Activated T-helper 1 cell treated with anti-CD3 and anti-CD28 coated beads, Interleukin-2, amount 50 U/mL, for 16 hours (primary cell): ENCODE results near the gene YIF1A.
A peak's percentile ranks its signal among the peaks of the same experiment; 100 is the strongest.
"Not testable (repeated sequence)": the region's sequence is repeated elsewhere in the genome, so short reads cannot be mapped to it uniquely, and the experiment has no call there.

Source experiments
- DNase-seq, 2 donors: peaks; one replicate each; pipeline ENCODE4 v3.0.0-alpha.2; 2020; ENCODE audit warnings: low read depth in 1 of 2, low spot score in 1 of 2

Gene YIF1A

DNA sequence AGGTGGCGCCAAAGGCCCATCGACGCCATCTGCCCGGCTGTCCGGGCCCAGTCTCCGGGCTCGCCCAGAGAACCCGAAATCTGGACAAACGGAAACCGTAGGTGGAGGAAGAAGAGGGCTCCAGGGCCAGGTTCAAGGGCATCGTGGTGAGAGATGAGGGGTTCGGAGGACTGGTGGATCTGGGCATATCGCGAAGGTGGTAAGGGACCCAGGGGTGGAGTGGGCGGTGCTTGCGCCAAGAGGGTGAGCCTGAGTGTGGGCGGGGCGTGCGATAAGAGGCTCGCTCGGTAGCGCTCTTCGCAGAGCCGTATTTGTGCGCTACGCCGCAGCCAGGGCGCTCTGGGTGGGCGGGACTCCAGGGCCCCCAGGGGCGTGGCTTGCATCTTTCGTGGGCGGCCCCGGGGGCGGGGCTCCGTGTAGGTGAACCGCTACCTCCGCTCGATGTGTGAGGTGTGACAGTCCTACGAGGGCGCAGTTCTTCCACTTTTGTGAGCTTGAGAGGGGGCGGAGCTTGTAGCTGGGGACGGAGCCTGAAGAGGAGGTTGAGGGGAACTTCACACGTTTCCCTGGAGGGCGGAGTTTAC is 23.1 kb upstream of the YIF1A start:
- DNase-seq = peak; percentile 79 to 97

DNA sequence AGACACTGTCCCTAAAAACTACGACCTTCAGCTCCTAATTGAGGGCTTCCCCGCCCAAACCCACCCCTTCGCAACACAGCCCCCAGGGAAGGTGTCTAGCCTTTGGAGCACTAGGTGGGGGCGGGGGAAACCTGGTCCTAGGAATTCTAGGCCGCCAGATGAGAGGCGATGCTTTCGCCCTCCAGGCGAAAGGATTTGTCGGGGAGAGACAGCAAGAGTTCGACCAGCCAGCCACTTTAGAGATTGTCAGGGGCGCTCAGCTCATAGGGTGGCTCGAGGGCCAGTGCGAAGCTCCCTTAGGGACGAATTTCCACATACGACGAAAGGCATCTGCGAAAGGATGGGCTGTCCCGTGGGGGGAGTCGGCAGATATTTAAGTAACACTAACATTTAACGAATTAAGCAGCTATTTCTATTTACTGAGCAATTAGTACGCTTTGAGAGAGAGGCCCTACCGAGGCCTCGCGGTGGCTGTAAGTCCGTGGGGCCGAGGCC is 22.6 kb upstream of the YIF1A start:
- no peak for DNase-seq

DNA sequence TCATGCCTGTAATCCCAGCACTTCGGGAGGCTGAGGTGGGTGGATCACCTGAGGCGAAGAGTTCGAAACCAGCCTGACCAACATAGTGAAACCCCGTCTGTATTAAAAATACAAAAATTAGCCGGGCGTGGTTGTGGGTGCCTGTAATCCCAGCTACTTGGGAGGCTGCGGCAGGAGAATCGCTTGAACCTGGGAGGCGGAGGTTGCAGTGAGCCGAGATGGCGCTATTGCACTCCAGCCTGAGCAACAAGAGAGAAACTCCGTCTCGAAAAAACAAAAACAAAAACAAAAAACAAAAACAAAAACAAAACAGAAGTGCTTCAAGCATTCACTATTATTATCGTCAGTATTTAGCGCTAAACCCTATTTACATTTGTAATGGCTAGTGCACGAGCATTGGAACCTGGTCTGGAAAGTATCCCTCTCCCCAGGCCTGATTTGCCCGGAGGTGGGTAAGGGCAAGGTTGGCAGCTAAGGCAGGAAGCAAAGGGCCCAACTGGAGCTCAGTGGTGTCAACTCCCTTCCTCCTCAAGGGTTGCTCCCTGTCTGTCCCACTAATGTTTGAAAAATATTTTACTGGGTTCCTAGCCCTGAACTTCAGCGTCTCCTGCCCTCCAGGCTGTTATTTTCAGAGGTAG is 22.0 kb upstream of the YIF1A start:
- not testable (repeated sequence) for DNase-seq

DNA sequence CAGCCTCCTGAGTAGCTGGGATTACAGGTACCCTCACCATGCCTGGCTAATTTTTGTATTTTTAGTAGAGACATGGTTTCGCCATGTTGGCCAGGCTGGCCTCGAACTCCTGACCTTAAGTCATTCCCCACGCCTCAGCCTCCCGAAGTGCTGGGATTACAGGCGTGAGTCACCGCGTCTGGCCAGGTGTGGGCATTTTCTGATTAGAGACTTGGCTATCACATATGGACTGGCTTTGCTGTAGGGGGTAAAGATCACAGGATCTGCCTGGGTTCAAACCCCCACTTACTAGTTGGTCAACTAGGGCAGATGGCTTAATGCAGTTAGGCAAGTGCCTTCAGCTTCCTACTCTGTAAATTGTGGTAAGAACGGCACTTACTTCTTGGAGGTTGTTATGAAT is 21.4 kb upstream of the YIF1A start:
- no peak for DNase-seq

DNA sequence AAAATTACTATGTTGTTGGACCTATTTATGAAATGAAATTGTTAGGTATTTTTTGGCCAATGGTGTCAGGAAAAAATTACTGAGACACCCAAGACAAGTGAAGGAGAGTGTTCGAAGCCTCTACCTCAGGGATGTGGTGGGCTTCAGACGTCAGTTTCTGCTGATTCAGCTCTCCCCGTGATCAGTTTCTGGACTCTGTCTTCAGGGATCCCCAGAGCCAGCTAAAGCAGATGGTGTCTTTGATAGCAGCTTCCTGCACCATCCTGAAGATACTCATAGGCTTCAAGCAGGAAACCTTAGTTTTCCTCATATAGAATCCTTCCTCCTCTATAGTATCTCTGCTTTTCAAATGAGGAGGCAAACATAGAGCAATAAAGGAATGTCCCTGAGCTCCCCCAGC is 20.5 kb upstream of the YIF1A start:
- no peak for DNase-seq

DNA sequence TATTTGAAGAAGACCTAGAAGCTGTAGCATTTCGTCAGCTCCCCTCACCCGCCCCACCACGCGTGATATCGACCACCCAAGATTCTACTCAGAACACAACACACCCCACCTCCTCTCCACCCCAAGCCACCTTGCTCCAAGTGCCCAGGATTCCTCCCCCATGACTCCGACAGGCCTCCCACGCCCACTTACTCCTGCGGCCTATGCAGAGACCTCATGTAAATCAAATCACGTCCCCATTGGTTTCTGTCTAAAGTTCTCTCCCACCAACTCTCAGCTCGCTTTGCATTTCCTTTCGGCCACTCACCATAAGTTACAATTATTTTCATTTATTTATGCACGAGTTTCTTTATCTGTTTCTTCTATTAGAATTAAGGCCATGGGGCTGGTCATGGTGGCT is 13.7 kb upstream of the YIF1A start:
- DNase-seq = no peak

DNA sequence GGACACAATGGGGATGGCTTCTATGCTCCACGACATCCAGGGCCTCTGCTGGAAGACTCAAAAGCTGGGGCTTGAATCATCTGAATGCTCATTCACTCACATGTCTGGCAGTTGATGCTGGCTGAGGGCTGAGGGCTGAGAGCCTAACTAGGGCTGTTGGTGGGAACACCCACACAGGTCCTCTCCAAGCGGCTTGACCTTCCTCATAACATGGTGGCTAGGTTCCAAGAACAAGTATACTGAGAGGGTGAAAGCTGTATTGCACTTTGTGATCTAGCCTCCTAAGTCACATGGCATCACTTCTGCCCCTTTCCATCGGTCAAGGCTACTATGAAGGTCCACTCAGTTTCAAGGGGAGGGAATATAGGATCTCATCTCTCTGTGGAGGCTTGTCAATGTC is 10.2 kb upstream of the YIF1A start:
- DNase-seq = no peak

DNA sequence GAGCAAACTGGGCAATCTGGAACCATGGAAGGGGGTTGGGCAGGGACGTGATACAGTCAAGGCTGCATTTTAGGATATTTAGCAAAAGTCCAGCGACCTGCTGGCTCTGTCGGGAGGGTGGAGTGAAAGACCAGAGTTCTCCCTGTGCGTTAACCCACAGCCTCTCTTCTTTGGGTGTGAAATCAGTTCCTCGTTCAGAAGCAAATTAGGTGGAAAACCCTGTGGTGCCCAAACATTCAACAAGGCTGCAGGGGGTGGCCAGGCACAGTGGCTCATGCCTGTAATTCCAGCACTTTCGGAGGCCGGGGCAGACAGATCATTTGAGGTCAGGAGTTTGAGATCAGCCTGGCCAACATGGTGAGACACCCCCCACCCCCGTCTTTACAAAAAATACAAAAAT is 8.7 kb upstream of the YIF1A start:
- no peak for DNase-seq

DNA sequence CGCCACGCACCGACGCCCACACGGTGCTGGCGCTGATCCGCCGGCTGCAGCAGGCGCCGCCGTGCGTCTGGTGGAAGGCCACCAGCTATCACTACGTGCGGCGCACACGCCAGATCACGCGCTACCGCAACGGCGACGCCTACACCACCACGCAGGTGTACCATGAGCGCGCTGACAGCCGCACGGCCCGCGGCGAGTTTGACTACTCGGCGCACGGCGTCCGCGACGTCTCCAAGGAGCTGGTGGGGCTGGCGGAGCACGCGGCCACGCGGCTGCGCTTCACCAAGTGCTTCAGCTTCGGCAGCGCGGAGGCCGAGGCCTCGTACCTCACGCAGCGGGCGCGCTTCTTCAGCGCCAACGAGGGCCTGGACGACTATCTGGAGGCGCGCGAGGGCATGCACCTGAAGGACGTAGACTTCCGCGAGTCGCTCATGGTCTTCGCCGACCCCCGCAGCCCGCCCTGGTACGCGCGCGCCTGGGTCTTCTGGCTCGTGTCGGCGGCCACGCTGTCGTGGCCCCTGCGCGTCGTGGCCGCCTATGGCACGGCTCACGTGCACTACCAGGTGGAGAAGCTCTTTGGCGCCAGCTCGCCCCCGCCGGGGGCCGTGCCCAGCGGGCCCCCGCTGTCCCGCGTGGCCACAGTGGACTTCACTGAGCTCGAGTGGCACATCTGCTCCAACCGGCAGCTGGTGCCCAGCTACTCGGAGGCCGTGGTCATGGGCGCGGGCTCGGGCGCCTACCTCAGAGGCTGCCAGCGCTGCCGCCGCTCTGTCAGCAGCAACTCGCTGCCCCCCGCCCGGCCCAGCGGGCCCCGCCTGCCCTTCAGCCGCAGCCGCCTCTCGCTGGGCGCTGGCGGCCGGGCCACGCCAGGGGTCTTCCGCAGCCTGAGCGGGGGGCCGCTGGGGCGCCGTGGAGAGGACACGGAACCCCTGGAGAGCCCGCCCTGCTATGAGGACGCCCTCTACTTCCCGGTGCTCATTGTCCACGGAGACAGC is 6.0 kb upstream of the YIF1A start:
- DNase-seq = no peak

DNA sequence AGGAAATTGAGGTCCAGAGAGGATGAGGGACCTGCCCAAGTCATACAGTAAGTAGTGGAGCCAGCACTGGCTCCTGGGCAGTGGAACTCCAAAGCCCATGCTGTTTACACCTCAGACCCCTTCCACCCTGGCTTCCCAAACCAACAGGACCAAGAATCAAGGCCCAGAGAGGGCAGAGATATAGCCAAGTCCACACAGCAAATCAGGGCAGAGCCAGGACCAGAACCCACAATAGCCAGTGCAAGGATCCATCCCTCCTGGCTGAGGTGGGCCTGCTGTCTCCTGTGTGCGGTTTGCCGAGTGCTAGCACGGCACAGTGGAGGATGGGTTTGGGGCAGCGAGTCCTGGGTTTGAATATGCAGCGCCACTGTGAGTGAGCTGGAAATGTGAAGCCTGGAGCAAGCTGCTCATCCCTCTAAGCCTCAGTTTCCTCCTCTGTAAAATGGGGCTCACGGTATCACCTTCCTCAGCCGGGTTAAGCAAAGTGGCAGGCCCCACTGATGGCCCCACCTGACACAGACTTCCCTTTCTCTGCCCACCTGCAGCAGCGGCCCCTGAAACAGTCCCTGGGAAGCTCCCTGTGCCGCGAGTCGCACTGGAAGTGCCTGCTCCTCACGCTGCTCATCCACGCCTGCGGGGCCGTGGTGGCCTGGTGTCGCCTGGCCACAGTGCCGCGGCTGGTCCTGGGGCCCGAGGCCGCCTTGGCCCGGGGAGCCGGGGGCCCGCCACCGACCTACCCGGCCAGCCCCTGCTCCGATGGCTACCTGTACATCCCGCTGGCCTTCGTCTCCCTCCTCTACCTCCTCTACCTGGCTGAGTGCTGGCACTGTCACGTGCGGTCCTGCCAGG is 5.1 kb upstream of the YIF1A start:
- DNase-seq = no peak

DNA sequence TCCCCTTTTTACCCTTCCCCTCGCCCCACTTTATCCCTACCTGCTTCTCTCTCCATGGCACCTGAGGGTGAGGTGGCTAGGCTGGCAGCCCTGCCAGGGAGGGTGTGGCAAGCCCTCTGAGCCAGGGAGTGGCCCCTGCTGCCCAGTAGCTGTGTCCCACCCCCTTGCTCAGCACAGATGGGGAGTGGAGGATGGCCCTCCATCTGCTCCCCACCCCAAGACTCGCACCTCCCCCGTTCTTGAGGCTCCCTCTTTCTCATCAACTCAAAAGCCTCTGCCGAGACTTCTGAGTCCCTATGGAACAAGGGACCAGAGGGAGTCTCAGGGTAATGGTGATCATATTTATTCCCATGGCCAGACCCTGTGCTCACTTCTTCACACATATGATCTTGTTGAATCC is 4.4 kb upstream of the YIF1A start:
- DNase-seq = no peak

DNA sequence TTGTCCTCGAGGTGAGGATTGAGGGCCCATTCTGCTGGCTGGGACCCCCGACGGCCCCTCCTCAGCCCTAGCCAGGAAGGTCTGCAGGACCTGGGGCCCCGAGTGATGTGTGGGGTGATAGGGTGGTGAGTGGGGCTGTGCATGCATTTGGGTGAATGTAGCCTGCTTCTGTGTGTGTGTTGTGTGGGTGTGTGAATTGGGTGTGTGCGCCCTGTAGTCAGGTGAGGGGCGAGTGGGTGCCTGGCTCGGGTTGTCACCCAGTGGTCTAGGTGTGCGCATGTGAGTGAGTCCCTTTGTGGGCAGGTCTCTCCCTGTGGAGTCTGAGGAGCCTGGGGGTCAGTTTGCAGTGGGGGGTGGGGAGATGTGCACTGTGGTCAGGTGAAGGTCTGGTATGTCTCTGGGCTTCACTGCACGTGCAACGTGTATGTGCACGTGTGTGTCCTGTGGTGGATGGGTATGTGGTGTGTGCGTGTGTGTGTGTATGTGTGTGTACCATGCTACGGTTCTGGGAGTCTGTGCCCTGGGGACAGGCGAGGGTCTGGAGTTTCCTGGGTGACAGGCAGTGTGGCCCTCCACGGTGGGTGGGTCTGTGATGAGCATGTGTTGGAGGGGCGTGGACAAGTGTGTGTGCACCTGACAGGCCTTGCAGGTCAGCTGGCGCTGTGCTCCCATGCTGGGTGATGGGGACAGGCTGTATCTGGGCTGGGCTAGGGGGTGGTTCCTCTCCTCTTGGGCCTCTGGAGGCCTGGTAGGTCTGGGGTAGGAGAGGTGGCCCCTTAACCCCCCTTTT is 3.8 kb upstream of the YIF1A start:
- DNase-seq = no peak

DNA sequence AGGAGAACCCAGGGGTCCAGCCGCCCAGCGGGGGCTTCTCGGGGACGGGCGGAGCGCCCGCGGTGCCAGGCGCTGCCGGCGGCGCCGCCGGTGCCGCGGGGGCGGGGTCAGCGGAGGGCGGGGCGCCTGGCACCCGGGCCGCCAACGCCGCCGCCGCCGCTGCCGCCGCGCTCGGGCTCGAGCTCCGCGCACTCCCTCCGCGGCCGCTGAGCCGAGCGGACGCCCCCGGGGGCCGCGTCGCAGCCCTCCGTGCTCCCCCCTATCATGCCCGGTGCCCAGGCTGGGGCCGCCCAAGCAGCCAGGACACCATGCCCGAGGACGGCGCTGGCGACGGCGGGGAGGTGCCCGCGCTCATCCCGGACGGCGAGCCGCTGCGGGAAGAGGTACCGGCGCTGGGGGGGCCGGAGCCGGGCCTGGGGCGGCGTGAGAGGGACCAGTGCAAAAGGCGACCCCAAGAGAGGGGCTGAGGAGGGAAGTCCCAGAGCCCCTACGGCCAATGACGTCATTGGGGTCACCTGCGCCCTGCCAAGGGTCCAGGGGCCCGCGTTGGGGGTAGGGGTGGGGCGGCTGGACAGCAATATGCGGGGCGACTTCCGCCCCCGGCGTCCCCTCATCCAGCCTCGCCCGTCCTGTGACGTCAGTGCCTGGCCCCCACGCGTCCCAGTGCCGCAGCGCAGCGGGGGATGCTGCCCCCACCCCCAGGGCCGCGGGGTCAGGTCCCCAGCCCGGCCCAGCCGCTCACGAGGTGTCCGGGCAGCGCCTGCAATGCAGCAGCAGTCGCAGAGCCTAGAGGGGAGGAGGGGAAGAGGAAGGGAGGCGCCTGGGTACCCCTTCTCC is 3.0 kb upstream of the YIF1A start, which contains the start of gene TMEM151A:
Gene TMEM151A, plus strand, starts transcription at position 189 of the 837 bp plus-strand sequence. Its CDS starts 120 bp downstream, at position 309.
- no peak for DNase-seq

DNA sequence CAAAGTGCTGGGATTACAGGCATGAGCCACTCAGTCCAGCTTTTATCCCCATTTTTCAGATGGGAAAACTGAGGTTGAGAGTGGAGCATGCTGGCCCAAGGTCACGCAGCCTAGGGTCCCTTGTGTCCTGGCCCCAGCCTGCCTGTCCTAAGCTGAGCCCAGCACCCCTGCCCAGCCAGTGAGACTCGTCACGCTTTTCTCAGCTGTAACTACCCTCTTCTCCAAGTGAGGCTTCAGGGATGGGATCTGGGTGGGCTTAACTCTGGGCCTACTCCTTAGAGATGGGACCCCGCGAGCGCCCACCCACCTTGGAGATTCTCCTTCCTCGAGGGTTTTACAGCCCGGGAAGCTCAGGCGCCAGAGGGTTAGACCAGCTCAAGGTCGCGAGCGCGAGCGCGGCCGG is 2.4 kb upstream of the YIF1A start:
- no peak for DNase-seq

DNA sequence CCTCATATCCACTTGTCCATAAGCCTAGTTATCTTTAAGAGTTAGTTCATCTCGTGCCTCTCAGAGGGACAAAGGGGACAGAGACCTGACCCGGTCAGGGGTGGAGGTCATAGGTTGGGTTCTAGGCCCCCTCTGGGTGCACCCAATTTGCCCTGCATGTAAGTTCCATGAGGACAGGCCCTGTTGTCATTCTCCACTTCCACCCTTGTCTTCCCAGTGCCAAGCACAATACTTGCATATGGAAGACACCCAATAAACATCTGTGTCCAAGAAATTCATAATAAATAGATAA is 1.3 kb upstream of the YIF1A start:
- no peak for DNase-seq

DNA sequence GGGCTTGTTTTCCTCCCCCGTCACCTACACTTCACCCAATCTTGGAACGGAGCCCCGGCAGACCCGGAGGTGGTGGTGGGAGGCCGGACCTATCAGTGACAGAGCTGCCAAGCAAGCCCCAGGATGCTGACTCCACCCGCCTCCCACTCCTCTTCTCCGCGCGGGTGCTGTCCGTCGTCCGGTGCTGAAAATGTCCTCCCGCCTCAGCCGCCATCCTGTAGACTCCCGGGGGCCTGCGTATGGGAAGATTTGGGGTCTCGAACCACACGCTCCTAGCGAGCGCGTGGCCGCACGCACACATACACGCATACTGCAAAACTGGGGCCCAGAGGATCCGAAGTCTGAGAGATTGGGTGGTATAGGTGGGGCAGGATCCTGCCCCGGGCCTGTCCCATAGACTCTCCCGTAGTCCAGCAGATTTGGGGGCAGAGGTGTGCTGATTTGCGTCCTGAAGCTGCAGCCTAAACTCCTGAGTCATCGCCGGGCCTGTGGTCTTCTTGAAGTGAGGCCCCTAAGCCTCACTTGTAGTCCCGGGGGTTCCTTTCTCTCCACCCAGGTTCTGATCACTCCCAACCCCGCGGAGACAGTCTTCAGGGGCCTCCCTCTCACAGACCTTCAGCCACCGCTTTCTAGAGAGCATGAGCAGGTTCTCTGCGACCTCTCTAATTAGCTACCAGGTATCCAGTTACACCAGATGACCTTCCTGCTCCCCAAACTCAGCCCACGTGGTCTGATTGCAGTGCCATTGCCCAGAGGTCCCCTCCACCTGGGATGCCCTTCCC is 796 bp upstream of the YIF1A start:
- DNase-seq = peak; percentile 56 to 68

DNA sequence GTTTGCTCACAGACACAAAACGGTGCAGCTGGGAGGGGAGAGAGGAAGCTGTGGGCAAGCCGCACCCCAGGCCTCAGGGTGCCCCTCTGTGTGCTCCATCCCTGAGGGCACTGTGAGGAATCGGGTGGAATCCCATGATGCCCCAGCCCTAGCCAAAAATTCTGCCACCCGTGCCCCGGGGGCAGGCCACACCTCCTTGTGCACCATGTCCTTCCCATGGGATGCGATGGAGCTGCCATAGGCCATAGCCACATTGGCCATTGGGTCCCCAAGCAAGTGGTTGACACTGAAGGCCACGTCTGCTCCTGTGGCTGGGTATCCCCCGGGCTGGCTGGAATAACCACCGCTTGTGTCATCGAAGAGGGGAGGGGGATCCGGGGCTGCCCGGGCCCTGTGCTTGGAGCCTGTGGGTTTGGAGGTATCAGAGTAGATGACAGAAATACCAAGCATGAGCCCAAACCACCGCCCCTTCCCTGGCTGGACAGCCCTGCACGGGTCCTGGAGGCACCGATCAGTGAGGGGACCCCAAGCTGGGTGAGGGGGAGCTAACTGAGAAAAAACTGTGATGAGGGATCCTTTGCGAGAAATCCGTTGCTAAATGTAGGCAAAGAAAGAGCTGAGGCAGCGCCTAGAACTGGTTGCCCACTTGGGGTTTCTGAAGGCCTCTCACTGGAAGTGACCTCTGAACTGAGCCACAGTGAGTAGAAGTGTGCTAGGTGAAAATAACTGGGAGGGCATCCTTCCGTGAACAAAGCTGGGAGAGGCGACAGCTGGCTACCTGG is 863 bp downstream of the YIF1A start:
- DNase-seq = no peak
